Esophagus squamous epithelium (tissue), 5 donors: ENCODE measurements around the gene ZNF516. TPM values are rescaled to one million over a fixed set of nuclear protein-coding genes. Genes with fewer than 3 reads are reported as not detected.

ENCODE experiments used
- DNase-seq: peaks from one replicate; lab custom pipeline; 2025; lab: John Stamatoyannopoulos, UW
- H3K27ac ChIP-seq, 4 donors: fragments of 200-600 bp; sonication (generic); one replicate each; pipeline ENCODE4 v1.5.1; 2016 to 2019; ENCODE audit warnings: mild to moderate bottlenecking in 1 of 4
- H3K27me3 ChIP-seq, 4 donors: fragments of 200-600 bp; sonication (generic); 1 replicate in 3 of 4; 2 replicates in 1 of 4; pipeline versions ENCODE4 v1.5.1 to v1.6.0; 2017 to 2021; ENCODE audit warnings: antibody characterized with exemption in 1 of 4
- H3K36me3 ChIP-seq, 3 donors: fragments of 200-600 bp; sonication (generic); one replicate each; pipeline ENCODE4 v1.5.1; 2016 to 2019
- H3K4me1 ChIP-seq, 3 donors: fragments of 200-600 bp; sonication (generic); one replicate each; pipeline ENCODE4 v1.5.1; 2017 to 2019
- H3K4me3 ChIP-seq, 4 donors: fragments of 200-600 bp; sonication (generic); 1 replicate in 3 of 4; 2 replicates in 1 of 4; pipeline ENCODE4 v1.5.1; 2016 to 2019; ENCODE audit warnings: mild to moderate bottlenecking in 2 of 4, moderate library complexity in 1 of 4
- H3K9me3 ChIP-seq, 3 donors: fragments of 200-600 bp; sonication (generic); one replicate each; pipeline ENCODE4 v1.5.1; 2016 to 2019
- POLR2A ChIP-seq, 4 donors: fragments of 450-650 bp; IDR thresholded peaks; one replicate each; pipeline ENCODE4 v1.6.1; 2017; ENCODE audit warnings: antibody characterized with exemption in 4 of 4, mild to moderate bottlenecking in 4 of 4, moderate library complexity in 3 of 4
- WGBS, 2 donors: methylation state at CpG; one replicate each; pipeline ENCODE4 v1.1.5; 2018; 5-methylcytosine and 5-hydroxymethylcytosine counted together
- intact Hi-C: fragments of 100-400 bp; cut with DNase I; formaldehyde crosslinking; loops from one replicate; pipeline ENCODE4 v1.15.0; 2022
- total RNA-seq, 4 donors: library from RNA; depleted of rRNA; stranded (reverse); fragments of >200 nt; gene quantifications; one replicate each; pipeline ENCODE4 v1.1.0, GENCODE V29; 2016
- TF ChIP-seq, protein P1 (sequence below), 6 experiments: fragments of 450-650 bp in 4 of 6; fragments of 200-600 bp in 2 of 6; sonication (generic) in 2 of 6; IDR thresholded peaks; one replicate each; pipeline ENCODE4 v1.5.1; 2016 to 2019; ENCODE audit warnings: antibody characterized with exemption in 6 of 6, mild to moderate bottlenecking in 4 of 6, moderate library complexity in 4 of 6
- donor health status: DM: yes; HTN: yes; CAD: no.

Gene ZNF516
- total RNA-seq, 4 donors from 2014 or later = 18.0 to 23.9 (median 19.2) TPM

DNA sequence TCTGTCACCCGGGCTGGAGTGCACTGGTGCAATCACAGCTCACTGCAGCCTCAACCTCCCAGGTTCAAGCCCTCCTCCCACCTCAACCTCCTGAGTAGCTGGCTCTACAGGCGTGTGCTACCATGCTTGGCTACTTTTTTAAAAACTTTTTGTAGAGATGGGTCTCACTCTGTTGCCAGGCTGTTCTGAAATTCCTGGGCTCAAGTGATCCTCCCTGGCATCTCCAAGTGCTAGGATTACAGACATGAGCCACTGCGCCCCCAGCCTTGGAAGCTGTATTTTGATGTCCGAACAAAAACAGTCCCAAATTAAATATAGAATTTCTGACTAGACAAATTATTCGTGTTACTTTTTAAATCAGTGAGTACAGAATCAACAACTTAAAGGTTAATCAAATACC, 97.4 kb downstream of the ZNF516 start:
- TF ChIP-seq POLR2A (IDR thresholded peaks at IDR 0.05) = no peak
- peaks cover 0 to 9% (median 0%) of the 10 kb centered on the region in 3 donors for H3K36me3 ChIP-seq
- H3K27me3 ChIP-seq = no peaks in the 10 kb centered on the region
- H3K9me3 ChIP-seq = no peaks in the 10 kb centered on the region
- no peak overlapping the region for H3K4me3 ChIP-seq
- peaks cover 4 to 24% (median 10%) of the 10 kb centered on the region in 3 donors for H3K4me1 ChIP-seq
- intact Hi-C loops = loop anchor here (5.0 kb wide), 3 partner anchors 220 to 315 kb away; no protein-coding TSS in a partner anchor
- no peak overlapping the region for H3K27ac ChIP-seq
- DNase-seq = no peak
- WGBS, 2 donors = 69 to 72% methylated on average over 5 of the region's 5 CpGs

GRCh38 chr18:76396792-76397191, 98.2 kb downstream of the ZNF516 start:
- intact Hi-C loops = loop anchor here (5.0 kb wide), 3 partner anchors 221 to 316 kb away; no protein-coding TSS in a partner anchor
- Histone ChIP-seq H3K4me1 (peaks cover 4 to 32% (median 13%) of the 10 kb centered on the region in 3 donors), H3K27me3 (no peaks in the 10 kb centered on the region), H3K27ac (no peak overlapping the region), H3K9me3 (no peaks in the 10 kb centered on the region), H3K36me3 (peaks cover 0 to under 1% (median 0%) of the 10 kb centered on the region in 3 donors), H3K4me3 (no peak overlapping the region)
- 73 to 84% methylated on average over 7 to 9 of the region's 9 CpGs for WGBS, 2 donors
- TF ChIP-seq, protein P1, sequence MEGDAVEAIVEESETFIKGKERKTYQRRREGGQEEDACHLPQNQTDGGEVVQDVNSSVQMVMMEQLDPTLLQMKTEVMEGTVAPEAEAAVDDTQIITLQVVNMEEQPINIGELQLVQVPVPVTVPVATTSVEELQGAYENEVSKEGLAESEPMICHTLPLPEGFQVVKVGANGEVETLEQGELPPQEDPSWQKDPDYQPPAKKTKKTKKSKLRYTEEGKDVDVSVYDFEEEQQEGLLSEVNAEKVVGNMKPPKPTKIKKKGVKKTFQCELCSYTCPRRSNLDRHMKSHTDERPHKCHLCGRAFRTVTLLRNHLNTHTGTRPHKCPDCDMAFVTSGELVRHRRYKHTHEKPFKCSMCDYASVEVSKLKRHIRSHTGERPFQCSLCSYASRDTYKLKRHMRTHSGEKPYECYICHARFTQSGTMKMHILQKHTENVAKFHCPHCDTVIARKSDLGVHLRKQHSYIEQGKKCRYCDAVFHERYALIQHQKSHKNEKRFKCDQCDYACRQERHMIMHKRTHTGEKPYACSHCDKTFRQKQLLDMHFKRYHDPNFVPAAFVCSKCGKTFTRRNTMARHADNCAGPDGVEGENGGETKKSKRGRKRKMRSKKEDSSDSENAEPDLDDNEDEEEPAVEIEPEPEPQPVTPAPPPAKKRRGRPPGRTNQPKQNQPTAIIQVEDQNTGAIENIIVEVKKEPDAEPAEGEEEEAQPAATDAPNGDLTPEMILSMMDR (IDR thresholded peaks at IDR 0.05) = no peak
- no peak for TF ChIP-seq POLR2A (IDR thresholded peaks at IDR 0.05)
- DNase-seq = no peak

DNA sequence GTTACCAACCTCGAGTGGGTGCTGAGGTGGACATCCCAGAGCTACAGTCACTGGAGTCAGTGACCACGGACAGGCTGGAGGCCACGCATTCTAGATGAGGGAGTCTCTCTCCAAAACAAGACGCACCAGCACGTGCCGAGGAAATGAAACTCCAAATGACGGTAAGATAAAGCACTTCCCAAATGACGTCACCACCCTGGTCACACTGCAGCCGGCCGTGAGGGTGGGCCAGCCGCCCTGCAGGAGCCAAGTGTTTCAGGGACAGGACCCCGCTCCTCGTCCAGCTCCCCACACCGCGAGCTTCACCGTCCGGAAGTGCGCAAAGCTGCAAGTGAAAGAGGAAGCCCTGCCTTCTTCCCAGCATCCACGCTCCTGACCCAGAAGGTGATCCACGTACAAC, 99.4 kb downstream of the ZNF516 start:
- intact Hi-C loops = loop anchor here (5.0 kb wide), 3 partner anchors 222 to 317 kb away; no protein-coding TSS in a partner anchor
- Histone ChIP-seq H3K27me3 (no peaks in the 10 kb centered on the region), H3K4me3 (no peak overlapping the region), H3K36me3 (no peaks in the 10 kb centered on the region), H3K9me3 (no peaks in the 10 kb centered on the region), H3K27ac (no peak overlapping the region), H3K4me1 (peaks cover 6 to 41% (median 13%) of the 10 kb centered on the region in 3 donors)
- WGBS, 2 donors = 82 to 93% methylated on average over 13 to 16 of the region's 20 CpGs
- TF ChIP-seq, protein P1 (IDR thresholded peaks at IDR 0.05) = no peak
- TF ChIP-seq POLR2A (IDR thresholded peaks at IDR 0.05) = no peak
- no peak for DNase-seq

- intact Hi-C loops = loop anchor here (5.0 kb wide), 3 partner anchors 222 to 317 kb away; no protein-coding TSS in a partner anchor
- Histone ChIP-seq H3K4me3 (no peak overlapping the region), H3K27ac (peak overlapping the region in 3 of 4 donors; percentile 19 to 42 (median 34)), H3K9me3 (no peaks in the 10 kb centered on the region), H3K4me1 (peaks cover 13 to 48% (median 13%) of the 10 kb centered on the region in 3 donors), H3K36me3 (no peaks in the 10 kb centered on the region), H3K27me3 (no peaks in the 10 kb centered on the region)
- TF ChIP-seq, protein P1 (IDR thresholded peaks at IDR 0.05) = no peak
- TF ChIP-seq POLR2A (IDR thresholded peaks at IDR 0.05) = no peak
- DNase-seq = no peak
- 61 to 75% methylated on average over 12 to 13 of the region's 15 CpGs for WGBS, 2 donors
Measured at GRCh38 chr18:76394780-76395476, 100.1 kb downstream of the ZNF516 start.

DNA sequence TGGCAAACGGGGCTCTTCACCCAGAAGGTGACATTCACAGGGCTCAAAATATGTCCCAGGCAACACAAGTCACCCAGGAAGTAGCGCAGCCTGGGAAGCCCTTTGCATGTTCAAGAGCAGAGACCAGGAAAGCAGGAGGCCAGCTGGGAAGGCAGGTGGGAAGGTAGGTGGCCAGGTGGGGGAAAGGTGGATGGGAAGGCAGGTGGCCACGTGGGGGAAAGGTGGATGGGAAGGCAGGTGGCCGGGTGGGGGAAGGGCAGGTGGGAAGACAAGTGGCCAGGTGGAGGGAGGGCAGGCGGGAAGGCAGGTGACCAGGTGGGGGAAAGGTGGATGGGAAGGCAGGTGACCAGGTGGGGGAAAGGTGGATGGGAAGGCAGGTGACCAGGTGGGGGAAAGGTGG, 102.7 kb downstream of the ZNF516 start:
- no peak overlapping the region for H3K4me3 ChIP-seq
- no peak for DNase-seq
- no peaks in the 10 kb centered on the region for H3K9me3 ChIP-seq
- no peaks in the 10 kb centered on the region for H3K27me3 ChIP-seq
- no peak for TF ChIP-seq POLR2A (IDR thresholded peaks at IDR 0.05)
- TF ChIP-seq, protein P1 (IDR thresholded peaks at IDR 0.05) = no peak
- no peaks in the 10 kb centered on the region for H3K36me3 ChIP-seq
- WGBS, 2 donors = 78 to 81% methylated on average over 3 to 5 of the region's 5 CpGs
- intact Hi-C loops = no loop called here
- H3K4me1 ChIP-seq = peaks cover 27 to 61% (median 30%) of the 10 kb centered on the region in 3 donors
- H3K27ac ChIP-seq = peak overlapping the region in 1 of 4 donors; percentile 13
